ENCODE data around the gene ZNF212. TPM values are rescaled to one million over a fixed set of nuclear protein-coding genes. Genes with fewer than 3 reads are reported as not detected.

The ZNF212 gene
- total and polyA plus RNA-seq, 12 donors: 3.6 to 5.9 (median 4.8) TPM

- TF ChIP-seq, protein P1, sequence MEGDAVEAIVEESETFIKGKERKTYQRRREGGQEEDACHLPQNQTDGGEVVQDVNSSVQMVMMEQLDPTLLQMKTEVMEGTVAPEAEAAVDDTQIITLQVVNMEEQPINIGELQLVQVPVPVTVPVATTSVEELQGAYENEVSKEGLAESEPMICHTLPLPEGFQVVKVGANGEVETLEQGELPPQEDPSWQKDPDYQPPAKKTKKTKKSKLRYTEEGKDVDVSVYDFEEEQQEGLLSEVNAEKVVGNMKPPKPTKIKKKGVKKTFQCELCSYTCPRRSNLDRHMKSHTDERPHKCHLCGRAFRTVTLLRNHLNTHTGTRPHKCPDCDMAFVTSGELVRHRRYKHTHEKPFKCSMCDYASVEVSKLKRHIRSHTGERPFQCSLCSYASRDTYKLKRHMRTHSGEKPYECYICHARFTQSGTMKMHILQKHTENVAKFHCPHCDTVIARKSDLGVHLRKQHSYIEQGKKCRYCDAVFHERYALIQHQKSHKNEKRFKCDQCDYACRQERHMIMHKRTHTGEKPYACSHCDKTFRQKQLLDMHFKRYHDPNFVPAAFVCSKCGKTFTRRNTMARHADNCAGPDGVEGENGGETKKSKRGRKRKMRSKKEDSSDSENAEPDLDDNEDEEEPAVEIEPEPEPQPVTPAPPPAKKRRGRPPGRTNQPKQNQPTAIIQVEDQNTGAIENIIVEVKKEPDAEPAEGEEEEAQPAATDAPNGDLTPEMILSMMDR (IDR thresholded peaks at IDR 0.05): no peak
- intact Hi-C loops (cut with DNase I): no loop called here
- Histone ChIP-seq H3K9me3 (no peaks in the 10 kb centered on the region), H3K36me3 (peaks cover 0 to 79% (median 37%) of the 10 kb centered on the region in 9 donors), H3K27ac (no peak overlapping the region), H3K27me3 (no peaks in the 10 kb centered on the region), H3K4me1 (no peaks in the 10 kb centered on the region), H3K4me3 (no peak overlapping the region)
- WGBS, 2 donors: 93 to 94% methylated on average over 8 of the region's 8 CpGs
- no peak for ATAC-seq
- DNase-seq: no peak
These were observed 16.3 kb upstream of the ZNF212 start for GRCh38 chr7:149223176-149223575.

DNA sequence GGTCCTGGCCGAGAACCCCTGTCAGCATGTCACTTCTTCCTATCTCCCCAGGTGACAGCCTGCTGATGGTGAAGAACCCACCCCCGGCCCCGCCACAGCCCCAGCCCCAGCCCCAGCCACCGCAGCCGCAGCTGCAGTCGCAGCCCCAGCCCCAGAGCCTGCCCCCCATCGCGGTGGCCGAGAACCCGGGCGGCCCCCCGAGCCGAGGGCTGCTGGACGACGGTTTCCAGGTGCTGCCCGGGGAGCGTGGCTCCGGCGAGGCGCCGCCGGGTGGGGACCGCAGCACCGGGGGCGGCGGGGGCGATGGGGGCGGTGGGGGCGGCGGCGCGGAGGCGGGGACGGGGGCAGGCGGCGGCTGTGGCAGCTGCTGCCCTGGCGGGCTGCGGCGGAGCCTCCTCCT is 15.7 kb upstream of the ZNF212 start:
- Histone ChIP-seq H3K9me3 (no peaks in the 10 kb centered on the region), H3K36me3 (peaks cover 0 to 73% (median 32%) of the 10 kb centered on the region in 9 donors), H3K27ac (no peak overlapping the region), H3K4me3 (no peak overlapping the region), H3K27me3 (no peaks in the 10 kb centered on the region), H3K4me1 (no peaks in the 10 kb centered on the region)
- intact Hi-C loops (cut with DNase I): no loop called here
- WGBS, 2 donors: 95 to 97% methylated on average over 23 to 39 of the region's 39 CpGs
- ATAC-seq: no peak
- TF ChIP-seq, protein P1 (IDR thresholded peaks at IDR 0.05): no peak
- no peak for DNase-seq

GRCh38 chr7:149224352-149224751 is 15.1 kb upstream of the ZNF212 start:
- DNase-seq: no peak
- Histone ChIP-seq H3K27me3 (no peaks in the 10 kb centered on the region), H3K4me3 (no peak overlapping the region), H3K4me1 (no peaks in the 10 kb centered on the region), H3K27ac (no peak overlapping the region), H3K36me3 (peaks cover 0 to 67% (median 27%) of the 10 kb centered on the region in 9 donors), H3K9me3 (no peaks in the 10 kb centered on the region)
- 97 to 98% methylated on average over 34 to 37 of the region's 37 CpGs for WGBS, 2 donors
- peak in 1 of 8 donors; percentile 20 for ATAC-seq
- TF ChIP-seq, protein P1 (IDR thresholded peaks at IDR 0.05): no peak
- intact Hi-C loops (cut with DNase I): no loop called here

DNA sequence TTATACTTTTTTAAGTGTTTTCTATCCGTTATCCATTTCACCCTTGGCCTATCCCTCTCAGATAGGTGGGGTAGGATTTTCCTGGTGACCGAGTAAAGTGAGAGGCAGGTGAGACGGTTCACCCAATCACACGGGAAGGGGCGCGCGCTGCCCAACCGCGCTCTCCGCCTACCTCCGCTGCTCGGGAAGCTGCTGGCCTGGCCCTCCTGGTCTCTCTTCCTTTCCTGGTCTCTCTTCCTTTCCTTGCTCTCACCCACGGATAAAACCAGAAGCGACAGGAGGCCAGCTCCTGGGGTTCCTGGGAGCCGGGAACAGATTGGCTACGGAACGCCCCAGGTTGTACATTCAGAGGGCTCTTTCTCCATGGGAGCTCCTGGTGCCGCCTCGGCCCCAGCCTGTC is 14.3 kb upstream of the ZNF212 start:
- DNase-seq (no peak), ATAC-seq (no peak)
- Histone ChIP-seq H3K36me3 (peaks cover 0 to 60% (median 27%) of the 10 kb centered on the region in 9 donors), H3K4me3 (no peak overlapping the region), H3K9me3 (no peaks in the 10 kb centered on the region), H3K27ac (no peak overlapping the region), H3K4me1 (no peaks in the 10 kb centered on the region), H3K27me3 (no peaks in the 10 kb centered on the region)
- WGBS, 2 donors: 93 to 96% methylated on average over 19 of the region's 19 CpGs
- TF ChIP-seq, protein P1 (IDR thresholded peaks at IDR 0.05): no peak
- intact Hi-C loops (cut with DNase I): no loop called here

Measured in heart right ventricle (tissue), 16 donors.